ENCODE results near the gene ENSA. TPM values are rescaled to one million over a fixed set of nuclear protein-coding genes. Genes with fewer than 3 reads are reported as not detected.
A peak's percentile ranks its signal among the peaks of the same experiment; 100 is the strongest.
"Not testable (repeated sequence)": the region's sequence is repeated elsewhere in the genome, so short reads cannot be mapped to it uniquely, and the experiment has no call there.

Gene ENSA
- total RNA-seq, 1 experiment from 2014 or later = 89.3 TPM

DNA sequence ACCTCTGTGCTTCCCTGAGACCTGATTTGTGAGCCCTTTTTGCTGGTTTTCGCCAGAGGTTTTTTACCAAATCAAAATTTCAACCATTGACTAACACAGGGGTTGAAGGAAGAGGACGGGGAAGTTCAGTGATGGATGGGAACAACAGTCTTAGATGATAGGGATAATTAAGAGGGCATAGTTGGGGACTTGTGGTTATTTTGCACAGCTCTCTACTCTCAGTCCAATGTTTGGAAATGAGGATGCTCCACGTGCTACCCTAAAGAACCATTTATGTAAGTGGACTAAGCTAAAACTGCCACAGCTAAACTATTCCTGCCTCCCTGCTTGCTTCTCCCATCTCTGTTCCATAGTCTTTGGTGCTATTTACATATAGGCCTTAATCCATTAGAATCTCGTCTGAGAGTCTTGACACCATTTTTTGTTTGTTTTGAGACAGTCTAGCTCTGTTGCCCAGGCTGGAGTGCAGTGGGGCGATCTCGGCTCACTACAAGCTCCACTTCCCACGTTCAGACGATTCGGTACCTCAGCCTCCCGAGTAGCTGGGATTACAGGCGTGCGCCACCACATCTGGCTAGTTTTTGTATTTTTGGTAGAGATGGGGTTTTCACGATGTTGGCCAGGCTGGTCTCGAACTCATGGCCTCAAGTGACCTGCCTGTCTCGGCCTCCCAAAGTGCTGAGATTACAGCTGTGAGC, 49.3 kb downstream of the ENSA start:
- Histone ChIP-seq H3K27ac (peak overlapping the region; percentile 94), H3K4me1 (peaks cover 2% of the 10 kb centered on the region), H3K36me3 (peaks cover 37% of the 10 kb centered on the region), H3K27me3 (no peaks in the 10 kb centered on the region), H3K4me3 (peak overlapping the region; percentile 89), H3K9me3 (replicated peaks) (no peaks in the 10 kb centered on the region)
- DNase-seq = no peak

DNA sequence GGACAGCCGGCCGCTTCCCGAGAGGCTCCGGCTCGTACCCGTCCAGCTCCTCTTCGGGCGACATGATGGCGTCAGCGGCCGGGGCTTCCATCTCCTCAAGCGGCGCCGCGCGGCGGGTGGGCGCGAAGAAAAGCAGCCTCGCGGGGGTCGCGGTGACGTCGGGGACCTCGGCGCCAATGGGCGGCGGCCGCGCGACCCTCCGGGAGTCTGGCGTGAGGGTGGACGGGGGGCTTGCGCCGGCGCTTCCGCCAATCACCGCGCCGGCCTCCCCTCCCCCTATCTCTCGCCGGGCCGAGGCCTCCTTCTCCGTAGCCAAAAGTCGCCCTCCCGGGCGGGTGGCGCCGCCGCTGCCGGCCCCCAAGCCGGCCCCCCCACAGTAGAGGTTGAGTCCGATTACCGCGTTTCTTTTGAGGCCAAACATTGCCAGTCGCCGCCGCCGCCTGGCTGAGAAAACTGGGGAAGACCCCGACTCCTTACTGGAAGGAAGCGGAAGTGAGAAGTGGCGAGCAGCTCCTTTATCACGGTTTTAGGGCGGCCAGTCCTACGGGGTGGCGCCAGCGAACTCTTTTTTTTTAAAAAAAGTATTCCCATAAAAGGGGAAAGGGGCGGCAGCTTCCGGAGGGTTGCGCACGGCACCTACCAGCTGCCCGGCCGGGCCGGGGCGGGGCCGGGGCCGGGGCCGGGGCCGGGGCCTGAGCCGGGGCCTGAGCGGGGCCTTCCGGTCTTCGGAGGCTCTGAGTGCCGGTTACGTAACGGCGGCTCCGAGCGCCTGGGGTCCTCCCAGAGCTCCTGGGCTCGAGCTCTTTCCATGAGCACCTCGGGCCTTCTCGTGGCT, 50.1 kb downstream of the ENSA start, which contains the start of gene MCL1:
Gene MCL1 (minus strand): TSS at position 501 of the 835 bp plus-strand sequence. CDS start 80 bp downstream, at position 421.
- Histone ChIP-seq H3K4me1 (peaks cover 2% of the 10 kb centered on the region), H3K4me3 (peak within 1 kb of the TSS; percentile 89), H3K27me3 (no peaks in the 10 kb centered on the region), H3K9me3 (replicated peaks) (no peaks in the 10 kb centered on the region), H3K36me3 (peaks cover 45% of the 10 kb centered on the region), H3K27ac (peak within 1 kb of the TSS; percentile 94)
- DNase-seq = peak; percentile 94 to 95

DNA sequence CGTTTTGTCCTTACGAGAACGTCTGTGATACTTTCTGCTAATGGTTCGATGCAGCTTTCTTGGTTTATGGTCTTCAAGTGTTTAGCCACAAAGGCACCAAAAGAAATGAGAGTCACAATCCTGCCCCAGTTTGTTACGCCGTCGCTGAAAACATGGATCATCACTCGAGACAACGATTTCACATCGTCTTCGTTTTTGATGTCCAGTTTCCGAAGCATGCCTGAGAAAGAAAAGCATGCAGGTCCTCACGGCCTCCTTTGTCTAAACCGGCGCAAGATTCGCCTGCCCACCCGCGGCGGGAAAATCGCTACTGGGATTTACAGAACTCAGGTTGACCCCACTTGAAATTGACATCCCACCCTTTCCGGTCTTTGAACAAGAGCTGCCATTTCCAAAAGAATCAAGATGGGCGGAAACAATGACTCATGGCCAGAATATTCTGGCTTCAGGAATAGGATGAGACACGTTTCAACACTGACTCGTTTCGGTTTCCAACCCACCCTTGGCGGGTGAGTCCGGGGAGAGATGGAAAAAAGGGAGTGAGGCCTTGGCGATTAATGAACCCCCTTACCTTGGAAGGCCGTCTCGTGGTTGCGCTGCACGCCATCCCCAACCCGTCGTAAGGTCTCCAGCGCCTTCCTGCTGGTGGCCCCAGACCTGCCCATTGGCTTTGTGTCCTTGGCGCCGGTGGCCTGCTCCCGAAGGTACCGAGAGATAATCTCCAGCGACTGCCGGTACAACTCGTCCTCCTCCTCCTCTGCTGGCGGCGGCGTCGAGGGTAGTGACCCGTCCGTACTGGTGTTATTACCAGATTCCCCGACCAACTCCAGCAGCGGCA, 50.9 kb downstream of the ENSA start:
- no peaks in the 10 kb centered on the region for H3K9me3 ChIP-seq (replicated peaks)
- peak overlapping the region; percentile 89 for H3K4me3 ChIP-seq
- DNase-seq = peak; percentile 61 to 68
- H3K27ac ChIP-seq = peak overlapping the region; percentile 94
- no peaks in the 10 kb centered on the region for H3K27me3 ChIP-seq
- peaks cover 2% of the 10 kb centered on the region for H3K4me1 ChIP-seq
- peaks cover 53% of the 10 kb centered on the region for H3K36me3 ChIP-seq

DNA sequence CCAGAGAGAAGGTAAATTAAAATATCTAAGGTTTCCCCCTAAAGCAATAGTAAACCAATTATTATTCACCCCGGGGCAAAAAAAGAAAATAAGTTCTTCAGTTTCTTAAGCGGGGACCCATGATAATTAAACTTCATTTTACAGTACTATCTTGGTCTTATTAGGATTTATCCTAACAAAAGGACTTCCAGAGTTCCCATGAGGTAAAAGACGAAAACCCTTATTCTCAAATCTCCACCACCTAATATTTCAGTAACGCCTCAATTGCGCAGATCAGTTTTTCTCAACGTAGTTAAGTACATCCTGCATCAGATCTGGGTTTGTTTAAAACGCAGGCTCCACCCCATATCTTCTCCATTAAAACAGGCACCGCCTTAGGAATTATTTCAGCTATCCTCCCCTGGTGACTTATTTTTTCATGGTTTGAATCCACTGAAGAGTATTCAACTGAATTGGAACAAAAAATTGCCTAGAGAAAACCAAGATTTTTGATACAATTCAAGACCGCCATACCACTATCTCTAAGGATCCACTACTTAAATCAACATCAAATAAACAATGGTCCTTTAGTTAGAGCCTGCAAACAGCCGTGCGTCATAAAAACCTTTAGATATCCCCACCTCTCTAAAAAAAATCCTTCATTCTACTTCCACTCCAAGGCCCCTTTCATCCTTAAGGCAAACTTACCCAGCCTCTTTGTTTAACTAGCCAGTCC, 51.7 kb downstream of the ENSA start:
- Histone ChIP-seq H3K4me3 (peak overlapping the region; percentile 89), H3K36me3 (peaks cover 61% of the 10 kb centered on the region), H3K4me1 (peaks cover 2% of the 10 kb centered on the region), H3K27me3 (no peaks in the 10 kb centered on the region), H3K9me3 (replicated peaks) (no peaks in the 10 kb centered on the region), H3K27ac (peak overlapping the region; percentile 94)
- DNase-seq = no peak

DNA sequence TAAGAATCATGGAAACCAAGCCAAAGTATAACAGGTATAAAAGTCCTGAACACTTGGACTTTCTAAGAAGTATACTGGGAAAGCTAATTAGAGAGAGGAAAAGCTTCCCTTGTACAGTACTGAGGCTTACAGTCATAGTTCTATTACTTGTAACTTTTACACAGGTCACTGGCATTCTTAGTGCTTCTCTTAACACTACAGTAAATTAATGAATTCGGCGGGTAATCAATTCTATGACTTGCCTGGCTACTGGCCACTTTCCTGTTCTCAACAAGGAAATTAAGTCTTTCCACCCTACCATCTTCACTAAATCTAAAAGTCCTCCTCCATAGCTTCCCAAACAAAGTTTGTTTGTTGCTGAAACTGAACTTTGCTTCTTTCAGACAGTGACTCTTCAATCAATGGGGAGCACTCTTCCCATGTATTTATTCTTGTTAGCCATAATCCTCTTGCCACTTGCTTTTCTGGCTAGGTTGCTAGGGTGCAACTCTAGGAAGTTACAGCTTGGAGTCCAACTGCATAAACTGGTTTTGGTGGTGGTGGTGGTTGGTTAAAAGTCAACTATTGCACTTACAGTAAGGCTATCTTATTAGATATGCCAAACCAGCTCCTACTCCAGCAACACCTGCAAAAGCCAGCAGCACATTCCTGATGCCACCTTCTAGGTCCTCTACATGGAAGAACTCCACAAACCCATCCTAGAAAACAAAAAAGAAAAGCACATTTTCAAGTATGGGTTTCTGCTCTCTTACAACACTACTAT, 52.4 kb downstream of the ENSA start:
- Histone ChIP-seq H3K4me3 (peak overlapping the region; percentile 89), H3K4me1 (peaks cover 2% of the 10 kb centered on the region), H3K27me3 (no peaks in the 10 kb centered on the region), H3K36me3 (peaks cover 65% of the 10 kb centered on the region), H3K9me3 (replicated peaks) (no peaks in the 10 kb centered on the region), H3K27ac (no peak overlapping the region)
- no peak for DNase-seq

DNA sequence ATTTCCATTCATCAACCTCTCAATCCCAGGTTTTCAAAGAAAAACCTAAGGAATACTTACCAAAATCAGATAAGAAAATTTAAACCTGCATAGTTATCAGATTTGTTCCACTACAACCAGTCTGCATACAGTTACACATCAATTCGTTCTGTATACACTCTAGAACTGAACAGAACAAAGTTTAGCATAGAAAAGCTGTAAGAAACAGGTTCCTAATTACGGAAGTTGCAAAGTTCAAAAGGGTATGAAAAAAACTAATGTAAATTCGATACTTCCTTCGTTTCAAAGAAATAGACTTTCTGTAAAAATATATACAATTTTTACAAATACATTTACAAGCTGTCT, 53.1 kb downstream of the ENSA start:
- H3K36me3 ChIP-seq = peaks cover 65% of the 10 kb centered on the region
- H3K4me1 ChIP-seq = peaks cover 2% of the 10 kb centered on the region
- no peak overlapping the region for H3K27ac ChIP-seq
- no peaks in the 10 kb centered on the region for H3K27me3 ChIP-seq
- peak overlapping the region; percentile 89 for H3K4me3 ChIP-seq
- DNase-seq = no peak
- no peaks in the 10 kb centered on the region for H3K9me3 ChIP-seq (replicated peaks)

DNA sequence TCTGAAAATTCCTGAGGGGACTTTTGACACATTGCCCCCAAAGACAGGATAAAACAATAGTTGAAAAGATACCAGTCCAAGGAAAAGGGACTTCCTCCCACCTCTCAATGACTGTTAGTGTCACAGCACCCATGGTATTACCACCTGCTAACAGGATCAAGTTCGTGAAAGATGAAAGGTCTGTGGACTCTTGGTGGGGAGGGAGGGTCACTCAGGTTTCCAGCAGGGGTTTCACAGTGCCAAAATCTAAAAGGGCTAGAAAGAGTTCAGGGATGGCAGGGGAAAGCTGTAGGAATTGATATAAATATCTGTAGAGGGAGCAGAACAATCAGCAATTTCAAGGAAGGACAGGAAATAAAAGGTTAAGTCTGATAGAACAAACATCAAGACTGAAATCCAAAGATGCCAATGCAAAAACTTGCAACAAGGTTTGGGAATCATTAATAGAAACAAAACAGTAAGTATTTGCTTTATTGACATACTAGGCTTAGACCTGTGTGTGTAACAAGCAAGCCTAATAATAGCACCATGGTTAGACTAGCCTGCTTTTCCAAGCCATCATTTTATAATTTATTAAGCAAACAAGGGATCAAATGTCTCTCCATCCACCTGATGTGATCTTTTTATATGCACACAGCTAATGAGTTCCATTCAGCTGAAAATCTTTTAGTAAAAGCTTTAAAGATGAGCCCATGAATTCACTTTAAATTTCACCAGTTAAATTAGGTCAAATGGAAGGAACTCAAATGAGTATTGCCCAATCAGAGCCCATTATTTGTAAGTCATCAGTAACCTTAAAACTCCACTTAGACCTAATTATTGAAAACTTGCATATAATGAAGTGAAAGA, 53.7 kb downstream of the ENSA start:
- DNase-seq = no peak
- H3K27me3 ChIP-seq = no peaks in the 10 kb centered on the region
- H3K36me3 ChIP-seq = peaks cover 65% of the 10 kb centered on the region
- H3K4me1 ChIP-seq = peaks cover 2% of the 10 kb centered on the region
- H3K9me3 ChIP-seq (replicated peaks) = no peaks in the 10 kb centered on the region
- no peak overlapping the region for H3K27ac ChIP-seq
- H3K4me3 ChIP-seq = no peak overlapping the region

DNA sequence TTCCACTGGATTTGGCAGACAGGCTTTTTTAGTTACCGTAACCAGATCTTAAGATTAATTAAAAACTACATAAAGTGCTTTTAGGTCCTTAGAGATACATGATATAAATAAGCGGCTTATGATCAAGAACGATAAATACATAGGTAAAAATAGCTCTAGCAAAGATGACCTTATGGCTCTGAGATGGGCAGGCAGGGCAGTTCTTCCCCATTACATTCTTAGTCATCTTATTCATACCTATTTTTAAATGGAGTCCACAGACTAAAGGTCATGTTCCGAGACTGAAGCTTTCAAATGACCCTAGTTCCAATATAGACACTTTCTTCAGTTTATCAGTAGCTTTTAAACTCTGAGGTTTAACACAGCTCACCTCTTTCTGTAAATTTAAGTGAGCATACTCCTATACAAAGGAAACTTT, 54.3 kb downstream of the ENSA start:
- Histone ChIP-seq H3K27ac (no peak overlapping the region), H3K9me3 (replicated peaks) (no peaks in the 10 kb centered on the region), H3K4me3 (no peak overlapping the region), H3K27me3 (no peaks in the 10 kb centered on the region), H3K4me1 (peaks cover 6% of the 10 kb centered on the region), H3K36me3 (peaks cover 65% of the 10 kb centered on the region)
- DNase-seq = no peak

DNA sequence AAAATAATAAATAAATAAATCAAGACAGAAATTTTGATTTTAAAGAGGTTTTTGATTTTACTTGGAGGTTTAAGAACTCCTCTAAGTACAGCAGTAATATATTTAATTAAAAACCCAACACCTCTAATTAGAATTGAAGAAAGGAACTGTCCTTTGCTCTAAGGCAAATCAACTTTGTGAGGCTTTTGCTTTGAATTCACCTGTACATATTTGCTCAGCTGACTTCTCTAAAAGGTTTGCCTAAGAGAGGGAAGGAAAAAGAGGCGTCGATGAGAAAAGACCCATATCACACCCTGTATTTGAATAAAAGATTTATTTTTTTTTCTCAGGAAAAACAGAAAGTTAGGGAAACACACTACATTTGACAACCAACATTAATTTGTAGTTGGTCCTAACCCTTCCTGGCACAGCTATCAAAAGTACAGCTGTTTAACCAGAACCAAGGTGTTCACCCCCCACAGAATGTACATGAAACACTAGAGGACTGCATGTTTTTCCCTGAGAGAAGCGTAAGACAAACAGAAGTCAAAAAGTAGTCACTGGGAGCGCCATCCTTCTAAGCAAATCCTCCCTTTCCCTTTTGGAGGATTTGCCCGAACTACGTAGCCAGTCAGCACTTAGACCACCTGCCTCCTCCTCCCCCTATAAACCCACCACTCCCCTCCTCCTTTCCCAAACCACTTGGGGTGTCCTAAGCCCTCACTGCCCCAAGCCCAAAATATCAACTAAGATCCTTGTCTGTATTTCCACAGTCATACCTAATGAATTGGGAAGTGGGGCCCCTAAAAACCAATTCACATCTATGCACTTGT, 54.9 kb downstream of the ENSA start:
- peaks cover 65% of the 10 kb centered on the region for H3K36me3 ChIP-seq
- no peaks in the 10 kb centered on the region for H3K9me3 ChIP-seq (replicated peaks)
- H3K4me3 ChIP-seq = no peak overlapping the region
- DNase-seq = no peak
- H3K27me3 ChIP-seq = no peaks in the 10 kb centered on the region
- no peak overlapping the region for H3K27ac ChIP-seq
- H3K4me1 ChIP-seq = peaks cover 10% of the 10 kb centered on the region

DNA sequence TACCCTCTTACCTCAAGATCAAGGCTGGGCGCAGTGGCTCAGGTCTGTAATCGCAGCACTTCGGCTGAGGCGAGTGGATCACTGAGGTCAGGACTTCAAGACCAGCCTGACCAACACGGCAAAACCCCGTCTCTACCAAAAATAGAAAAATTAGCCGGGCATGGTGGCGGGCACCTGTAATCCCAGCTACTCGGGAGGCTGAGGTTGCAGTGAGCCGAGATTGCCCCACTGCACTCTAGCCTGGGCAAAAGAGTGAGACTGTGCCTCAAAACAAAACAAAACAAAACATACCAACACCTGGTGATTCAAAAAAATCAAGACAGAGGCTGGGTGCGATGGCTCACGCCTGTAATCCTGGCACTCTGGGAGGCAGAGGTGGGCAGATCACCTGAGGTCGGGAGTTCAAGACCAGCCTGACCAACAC, 55.8 kb downstream of the ENSA start:
- not testable (repeated sequence) for DNase-seq; H3K4me3 ChIP-seq; H3K27me3 ChIP-seq; H3K9me3 ChIP-seq (replicated peaks); H3K27ac ChIP-seq
- H3K36me3 ChIP-seq = peaks cover 61% of the 10 kb centered on the region
- peaks cover 18% of the 10 kb centered on the region for H3K4me1 ChIP-seq

DNA sequence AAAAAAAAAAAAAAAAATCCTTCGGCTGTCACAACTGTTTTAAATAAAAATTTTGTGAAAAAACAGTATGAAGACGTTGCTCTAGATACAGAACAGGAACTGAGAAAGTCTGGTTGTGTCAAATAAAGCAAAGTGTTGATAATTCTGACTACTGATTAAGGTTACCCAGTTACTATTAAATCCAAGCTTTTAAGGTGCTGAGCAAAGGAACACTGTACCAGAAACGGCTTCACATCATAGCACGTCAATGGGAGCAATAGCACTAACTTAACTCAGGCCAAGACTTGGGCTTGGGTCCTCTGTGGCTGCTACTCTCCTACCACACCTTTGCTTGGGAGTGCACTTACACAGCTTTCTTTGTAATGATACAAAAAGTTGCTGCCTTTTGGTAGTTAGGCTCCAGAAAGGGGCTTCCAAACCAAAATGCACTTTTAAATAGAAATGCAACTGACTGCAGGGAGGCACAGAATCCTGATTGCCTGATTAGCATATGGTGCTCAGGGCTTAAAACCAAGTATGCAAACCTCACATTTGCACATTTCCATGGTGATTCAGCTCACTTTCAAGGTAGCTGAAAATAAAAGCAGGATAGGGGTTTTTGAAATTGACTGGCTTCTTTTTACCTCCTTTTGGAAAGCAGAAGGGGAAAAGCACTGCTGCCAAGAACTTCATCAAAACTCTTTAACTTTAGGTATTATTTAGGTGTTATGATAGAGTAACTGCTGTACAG, 56.3 kb downstream of the ENSA start:
- DNase-seq = no peak
- H3K9me3 ChIP-seq (replicated peaks) = no peaks in the 10 kb centered on the region
- no peak overlapping the region for H3K4me3 ChIP-seq
- H3K27ac ChIP-seq = no peak overlapping the region
- H3K4me1 ChIP-seq = peaks cover 21% of the 10 kb centered on the region
- H3K36me3 ChIP-seq = peaks cover 57% of the 10 kb centered on the region
- no peaks in the 10 kb centered on the region for H3K27me3 ChIP-seq
